ENCODE data around the gene CCT4.
"Not testable (repeated sequence)": the region's sequence is repeated elsewhere in the genome, so short reads cannot be mapped to it uniquely, and the experiment has no call there.

CCT4 gene

GRCh38 chr2:61888267-61889055 lies at the start of gene CCT4:
Gene CCT4, minus strand, starts transcription at chr2:61888656. Its CDS starts 149 bp downstream, at chr2:61888507.
- DNase-seq = peak; percentile 85 to 89

- peak in 1 of 2 experiments; percentile 33 for DNase-seq
Measured at GRCh38 chr2:61937886-61938285, 49.4 kb upstream of the CCT4 start.

GRCh38 chr2:61937098-61937497 lies 48.6 kb upstream of the CCT4 start:
- DNase-seq = no peak

- no peak for DNase-seq
Measured at GRCh38 chr2:61928826-61929461, 40.5 kb upstream of the CCT4 start.

- DNase-seq = no peak
Measured at GRCh38 chr2:61926531-61927477, 38.3 kb upstream of the CCT4 start.

GRCh38 chr2:61924895-61925663 lies 36.6 kb upstream of the CCT4 start:
- DNase-seq = no peak

- DNase-seq = no peak
Measured at GRCh38 chr2:61922714-61923113, 34.3 kb upstream of the CCT4 start.

- DNase-seq = no peak
Measured at GRCh38 chr2:61920548-61920947, 32.1 kb upstream of the CCT4 start.

GRCh38 chr2:61914794-61915193 lies 26.3 kb upstream of the CCT4 start:
- DNase-seq = not testable (repeated sequence)

- DNase-seq = no peak
Measured at GRCh38 chr2:61911510-61911909, 23.1 kb upstream of the CCT4 start.

- peak in 1 of 2 experiments; percentile 17 for DNase-seq
Measured at GRCh38 chr2:61910603-61911002, 22.1 kb upstream of the CCT4 start.

- DNase-seq = no peak
Measured at GRCh38 chr2:61909116-61909515, 20.7 kb upstream of the CCT4 start.

GRCh38 chr2:61906186-61906470 lies 17.7 kb upstream of the CCT4 start:
- no peak for DNase-seq

- peak; percentile 68 to 85 for DNase-seq
Measured at GRCh38 chr2:61905372-61906185, 17.1 kb upstream of the CCT4 start, which contains the start of gene COMMD1. Gene COMMD1, plus strand, starts transcription at chr2:61905674. Its CDS starts 5 bp downstream, at chr2:61905679.

GRCh38 chr2:61900281-61900680 lies 11.8 kb upstream of the CCT4 start:
- DNase-seq = no peak

GRCh38 chr2:61898810-61899209 lies 10.4 kb upstream of the CCT4 start:
- peak; percentile 21 to 24 for DNase-seq

GRCh38 chr2:61887717-61888266 lies 664 bp downstream of the CCT4 start:
- peak in 1 of 2 experiments; percentile 39 for DNase-seq

- DNase-seq = no peak
Measured at GRCh38 chr2:61885896-61886603, 2.4 kb downstream of the CCT4 start.

- DNase-seq = no peak
Measured at GRCh38 chr2:61882850-61883249, 5.6 kb downstream of the CCT4 start.

- DNase-seq = not testable (repeated sequence)
Measured at GRCh38 chr2:61879351-61879750, 9.1 kb downstream of the CCT4 start.

GRCh38 chr2:61878761-61879160 lies 9.7 kb downstream of the CCT4 start:
- no peak for DNase-seq

Data from NCI-H2081 (cell line).